Aorta (tissue), 5 donors: ENCODE data around the gene PLEKHG3. TPM values are rescaled to one million over a fixed set of nuclear protein-coding genes. Genes with fewer than 3 reads are reported as not detected.

Source experiments
- ATAC-seq: fragments of 200-7000 bp; cut with Tn5 transposase; one replicate; pipeline ENCODE4 v1.9.1; 2022; ENCODE audit warnings: moderate library complexity; ENCODE audit not compliant: low FRiP score
- DNase-seq, 2 donors: peaks; one replicate each; pipeline ENCODE4 v3.0.0-alpha.2; 2020
- H3K27ac ChIP-seq, 2 donors: one replicate each; pipeline ENCODE4 v1.5.1; 2013; ENCODE audit warnings: low read length in 2 of 2, mild to moderate bottlenecking in 2 of 2, moderate library complexity in 2 of 2, control low read depth in 1 of 2, inconsistent platforms in 1 of 2, low read depth in 1 of 2
- H3K27me3 ChIP-seq, 2 donors: one replicate each; pipeline ENCODE4 v1.6.1; 2013; ENCODE audit warnings: control low read depth in 1 of 2, low read length in 1 of 2, mild to moderate bottlenecking in 1 of 2, moderate library complexity in 1 of 2; ENCODE audit not compliant: insufficient read depth in 2 of 2, control insufficient read depth in 1 of 2
- H3K36me3 ChIP-seq, 2 donors: one replicate each; pipeline ENCODE4 v1.6.1; 2013; ENCODE audit warnings: control low read depth in 1 of 2, low read length in 1 of 2, mild to moderate bottlenecking in 1 of 2; ENCODE audit not compliant: insufficient read depth in 2 of 2, control insufficient read depth in 1 of 2
- H3K4me1 ChIP-seq, 2 donors: one replicate each; pipeline ENCODE4 v1.6.1; 2013; ENCODE audit warnings: low read length in 2 of 2, control low read depth in 1 of 2, mild to moderate bottlenecking in 1 of 2, moderate library complexity in 1 of 2; ENCODE audit not compliant: insufficient read depth in 2 of 2, control insufficient read depth in 1 of 2
- H3K4me3 ChIP-seq, 2 donors: one replicate each; pipeline ENCODE4 v1.5.1; 2013; ENCODE audit warnings: low read length in 2 of 2, control low read depth in 1 of 2, mild to moderate bottlenecking in 1 of 2
- H3K9me3 ChIP-seq: one replicate; pipeline ENCODE4 v1.6.1; 2013; ENCODE audit warnings: mild to moderate bottlenecking, low read length; ENCODE audit not compliant: control insufficient read depth
- WGBS, 2 donors: extraction: QIAGEN DNeasy Blood & Tissue Kit; methylation state at CpG; one replicate each; pipeline ENCODE4 v1.1.7; 2013; 5-methylcytosine and 5-hydroxymethylcytosine counted together
- intact Hi-C, 2 donors: fragments of 100-400 bp; cut with DNase I; formaldehyde crosslinking; loops; one replicate each; pipeline versions ENCODE4 v1.14.2 to v1.15.0; 2022
- polyA plus RNA-seq, 2 donors: library from polyadenylated mRNA; stranded (reverse); fragments of 200-250 nt; gene quantifications; one replicate each; pipeline ENCODE4 v1.2.3, GENCODE V29; 2013
- total RNA-seq, 2 donors: library from RNA; stranded (reverse); fragmentation: NEBNext Ultra II Directional; extraction: Animal tissue kit (Norgen Biotek cat#: 25700); gene quantifications; one replicate each; pipeline ENCODE4 v1.2.1, GENCODE V29; 2021
- donor health status: healthy with polysubstance abuse.
- donor health status: Bipolar disorder and iron deficiency.
- donor health status: DM: no; HTN: no; CAD: no.
- donor health status: DM: no; HTN: no; CAD: no.
- donor health status: DM: yes; HTN: yes; CAD: no.

PLEKHG3 gene
- total and polyA plus RNA-seq, 4 donors: 10.9 to 82.9 (median 48.2) TPM

GRCh38 chr14:64729386-64730060, 25.3 kb downstream of the PLEKHG3 start:
- 60 to 70% methylated on average over 5 of the region's 5 CpGs for WGBS, 2 donors
- Histone ChIP-seq H3K4me1 (no peaks in the 10 kb centered on the region), H3K4me3 (no peak overlapping the region), H3K27ac (no peak overlapping the region), H3K36me3 (peaks cover 0 to 5% of the 10 kb centered on the region in 2 donors), H3K27me3 (no peaks in the 10 kb centered on the region), H3K9me3 (no peaks in the 10 kb centered on the region)
- ATAC-seq: peak; percentile 44
- peak; percentile 33 to 63 for DNase-seq
- intact Hi-C loops: loop anchor here (5.0 to 10.0 kb wide), 2 partner anchors 33 to 55 kb away; no protein-coding TSS in a partner anchor

- H3K4me1 ChIP-seq: no peaks in the 10 kb centered on the region
Observed at GRCh38 chr14:64730061-64730440, 25.8 kb downstream of the PLEKHG3 start.

DNA sequence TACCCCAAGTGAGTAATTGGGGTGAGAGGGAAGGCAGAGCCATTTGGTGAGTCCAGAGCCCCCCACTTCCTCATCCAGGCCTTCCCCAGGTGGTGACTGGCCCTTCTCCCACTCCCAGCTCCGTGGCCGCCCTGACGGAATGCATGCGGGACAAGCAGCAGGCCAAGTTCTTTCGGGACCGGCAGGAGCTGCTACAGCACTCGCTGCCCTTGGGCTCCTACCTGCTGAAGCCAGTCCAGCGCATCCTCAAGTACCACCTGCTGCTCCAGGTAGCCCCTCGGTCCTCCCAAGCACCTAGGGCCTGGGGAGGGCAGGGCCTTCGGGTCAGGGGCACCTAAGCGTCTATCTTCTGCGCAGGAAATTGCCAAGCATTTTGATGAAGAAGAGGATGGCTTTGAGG, 26.5 kb downstream of the PLEKHG3 start:
- peak in 1 of 2 donors; percentile 75 for DNase-seq
- Histone ChIP-seq H3K4me3 (no peak overlapping the region), H3K9me3 (no peaks in the 10 kb centered on the region), H3K4me1 (no peaks in the 10 kb centered on the region), H3K27ac (no peak overlapping the region), H3K36me3 (peaks cover 0 to 5% of the 10 kb centered on the region in 2 donors), H3K27me3 (no peaks in the 10 kb centered on the region)
- WGBS, 2 donors: 83 to 87% methylated on average over 12 of the region's 12 CpGs
- intact Hi-C loops: no loop called here
- ATAC-seq: no peak

More at GRCh38 chr14:64730061-64730440, 25.8 kb downstream of the PLEKHG3 start:
- Histone ChIP-seq H3K27me3 (no peaks in the 10 kb centered on the region), H3K27ac (no peak overlapping the region), H3K4me3 (no peak overlapping the region), H3K9me3 (no peaks in the 10 kb centered on the region), H3K36me3 (peaks cover 0 to 5% of the 10 kb centered on the region in 2 donors)
- ATAC-seq: no peak
- WGBS, 2 donors: 75 to 82% methylated on average over 1 of the region's 1 CpG
- DNase-seq: peak; percentile 15 to 47
- intact Hi-C loops: no loop called here

- ATAC-seq (no peak), DNase-seq (peak in 1 of 2 donors; percentile 73)
- Histone ChIP-seq H3K9me3 (no peaks in the 10 kb centered on the region), H3K4me3 (no peak overlapping the region), H3K27me3 (no peaks in the 10 kb centered on the region), H3K36me3 (peaks cover 0 to 5% of the 10 kb centered on the region in 2 donors), H3K4me1 (no peaks in the 10 kb centered on the region), H3K27ac (no peak overlapping the region)
- 87 to 89% methylated on average over 15 of the region's 15 CpGs for WGBS, 2 donors
- intact Hi-C loops: no loop called here
Observed at GRCh38 chr14:64731141-64731581, 26.9 kb downstream of the PLEKHG3 start.

GRCh38 chr14:64732066-64732465, 27.8 kb downstream of the PLEKHG3 start:
- intact Hi-C loops: no loop called here
- DNase-seq (peak in 1 of 2 donors; percentile 66), ATAC-seq (no peak)
- no peaks in the 10 kb centered on the region for H3K9me3 ChIP-seq
- peaks cover 0 to 5% of the 10 kb centered on the region in 2 donors for H3K36me3 ChIP-seq
- no peaks in the 10 kb centered on the region for H3K27me3 ChIP-seq
- H3K27ac ChIP-seq: no peak overlapping the region
- H3K4me1 ChIP-seq: no peaks in the 10 kb centered on the region
- no peak overlapping the region for H3K4me3 ChIP-seq
- WGBS, 2 donors: 89 to 90% methylated on average over 4 of the region's 4 CpGs

GRCh38 chr14:64732536-64733120, 28.4 kb downstream of the PLEKHG3 start:
- Histone ChIP-seq H3K27ac (no peak overlapping the region), H3K4me3 (no peak overlapping the region), H3K4me1 (no peaks in the 10 kb centered on the region), H3K36me3 (peaks cover 0 to 5% of the 10 kb centered on the region in 2 donors), H3K27me3 (no peaks in the 10 kb centered on the region), H3K9me3 (no peaks in the 10 kb centered on the region)
- no peak for ATAC-seq
- WGBS, 2 donors: 95 to 96% methylated on average over 12 to 14 of the region's 14 CpGs
- peak in 1 of 2 donors; percentile 54 for DNase-seq
- intact Hi-C loops: no loop called here

- H3K27ac ChIP-seq: peak overlapping the region in 1 of 2 donors; percentile 20
Observed at GRCh38 chr14:64733321-64733720, 29.1 kb downstream of the PLEKHG3 start.

DNA sequence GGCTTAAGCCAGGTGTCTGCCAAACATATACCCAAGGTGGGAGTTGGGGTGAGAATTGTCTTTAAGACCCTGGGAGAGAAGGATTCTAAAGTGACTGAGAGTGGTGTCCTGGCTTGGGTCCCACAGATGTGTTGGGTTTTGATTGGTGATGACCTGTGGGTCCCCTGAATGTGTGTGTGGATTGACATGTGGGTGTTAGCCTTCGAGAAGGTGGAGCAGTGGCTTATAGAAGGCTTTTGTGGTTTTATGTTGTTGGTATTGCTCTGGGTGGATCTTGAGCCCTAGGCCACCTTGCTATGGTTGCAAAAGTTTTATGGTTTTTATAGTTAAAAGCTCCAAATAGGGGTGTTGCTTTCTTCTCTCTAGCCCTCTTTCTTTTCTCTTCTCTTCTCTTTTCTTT, 29.7 kb downstream of the PLEKHG3 start:
- H3K4me3 ChIP-seq: no peak overlapping the region
- no peaks in the 10 kb centered on the region for H3K4me1 ChIP-seq
- intact Hi-C loops: no loop called here
- ATAC-seq (no peak), DNase-seq (peak in 1 of 2 donors; percentile 2)
- no peaks in the 10 kb centered on the region for H3K9me3 ChIP-seq
- no peaks in the 10 kb centered on the region for H3K27me3 ChIP-seq
- 76 to 95% methylated on average over 1 of the region's 1 CpG for WGBS, 2 donors
- H3K36me3 ChIP-seq: peaks cover 0 to 5% of the 10 kb centered on the region in 2 donors
- peak overlapping the region in 1 of 2 donors; percentile 34 for H3K27ac ChIP-seq

More at GRCh38 chr14:64733321-64733720, 29.1 kb downstream of the PLEKHG3 start:
- 43 to 49% methylated on average over 11 of the region's 11 CpGs for WGBS, 2 donors
- Histone ChIP-seq H3K36me3 (peaks cover 0 to 5% of the 10 kb centered on the region in 2 donors), H3K9me3 (no peaks in the 10 kb centered on the region), H3K4me1 (no peaks in the 10 kb centered on the region), H3K4me3 (no peak overlapping the region), H3K27me3 (no peaks in the 10 kb centered on the region)
- DNase-seq (peak in 1 of 2 donors; percentile 27), ATAC-seq (no peak)
- intact Hi-C loops: no loop called here
